HepG2 (cell line): ENCODE measurements around the gene RRBP1. TPM values are rescaled to one million over a fixed set of nuclear protein-coding genes. Genes with fewer than 3 reads are reported as not detected.

Experiments used
- ATF7 ChIP-seq, 2 experiments: fragments of 450-650 bp in 1 of 2; sonication (generic) in 1 of 2; formaldehyde crosslinking in 1 of 2; IDR thresholded peaks; 2 replicates each; pipeline versions ENCODE4 v1.4.0 to v1.6.1; 2016 to 2020; ENCODE audit warnings: antibody characterized with exemption in 1 of 2, mild to moderate bottlenecking in 1 of 2, missing genetic modification reagents in 1 of 2
- CHCHD3 ChIP-seq: sonication (generic); formaldehyde crosslinking; IDR thresholded peaks from 2 replicates; pipeline ENCODE4 v1.8.0; 2022; ENCODE audit warnings: mild to moderate bottlenecking, missing genetic modification reagents, moderate library complexity
- KLF12 ChIP-seq: sonication (generic); formaldehyde crosslinking; IDR thresholded peaks from 2 replicates; pipeline ENCODE4 v1.4.0; 2020; ENCODE audit warnings: missing genetic modification reagents, borderline replicate concordance
- KMT2B ChIP-seq: IDR thresholded peaks from 2 replicates; pipeline ENCODE4 v1.6.1; 2016; ENCODE audit warnings: missing genetic modification reagents, missing compliant biosample characterization
- LCORL ChIP-seq, 2 experiments: fragments of 450-650 bp in 1 of 2; sonication (generic) in 1 of 2; formaldehyde crosslinking in 1 of 2; IDR thresholded peaks; 2 replicates each; pipeline versions ENCODE4 v1.5.0 to v1.6.1; 2017 to 2020; ENCODE audit warnings: antibody characterized with exemption in 1 of 2, missing genetic modification reagents in 1 of 2
- NKX3-1 ChIP-seq: sonication (generic); formaldehyde crosslinking; IDR thresholded peaks from 2 replicates; pipeline ENCODE4 v1.5.0; 2020; ENCODE audit warnings: missing genetic modification reagents
- RFXANK ChIP-seq: IDR thresholded peaks from 2 replicates; pipeline ENCODE4 v1.6.1; 2016
- STAG1 ChIP-seq: sonication (generic); formaldehyde crosslinking; IDR thresholded peaks from 2 replicates; pipeline ENCODE4 v1.4.0; 2020; ENCODE audit warnings: missing genetic modification reagents
- TBP ChIP-seq: sonication (generic); formaldehyde crosslinking; IDR thresholded peaks from 2 replicates; pipeline ENCODE4 v1.5.0; 2020; ENCODE audit warnings: missing genetic modification reagents
- TBX3 ChIP-seq: fragments of 450-650 bp; IDR thresholded peaks from 2 replicates; pipeline ENCODE4 v1.6.1; 2017; ENCODE audit warnings: antibody characterized with exemption, mild to moderate bottlenecking, inconsistent platforms, borderline replicate concordance
- TEAD2 ChIP-seq: sonication (generic); formaldehyde crosslinking; IDR thresholded peaks from 2 replicates; pipeline ENCODE4 v1.9.0; 2021; ENCODE audit warnings: missing genetic modification reagents
- ZBED4 ChIP-seq: sonication (generic); formaldehyde crosslinking; IDR thresholded peaks from 2 replicates; pipeline ENCODE4 v1.4.0; 2020; ENCODE audit warnings: missing genetic modification reagents, borderline replicate concordance
- ZMYM2 ChIP-seq: sonication (generic); formaldehyde crosslinking; IDR thresholded peaks from 2 replicates; pipeline ENCODE4 v1.8.0; 2022; ENCODE audit warnings: mild to moderate bottlenecking, missing genetic modification reagents
- ZNF18 ChIP-seq: sonication (generic); formaldehyde crosslinking; IDR thresholded peaks from 2 replicates; pipeline ENCODE4 v1.8.0; 2022; ENCODE audit warnings: mild to moderate bottlenecking, missing genetic modification reagents; ENCODE audit not compliant: insufficient replicate concordance
- ZNF276 ChIP-seq: sonication (generic); formaldehyde crosslinking; IDR thresholded peaks from 2 replicates; pipeline ENCODE4 v1.4.0; 2020; ENCODE audit warnings: mild to moderate bottlenecking, low read depth, missing genetic modification reagents
- ZNF34 ChIP-seq: sonication (generic); formaldehyde crosslinking; IDR thresholded peaks from 2 replicates; pipeline ENCODE4 v1.4.0; 2020; ENCODE audit warnings: mild to moderate bottlenecking, missing genetic modification reagents, borderline replicate concordance
- ZNF530 ChIP-seq: sonication (generic); formaldehyde crosslinking; IDR thresholded peaks from 2 replicates; pipeline ENCODE4 v1.5.0; 2020; ENCODE audit warnings: low read depth, mild to moderate bottlenecking, missing genetic modification reagents
- ZNF609 ChIP-seq: sonication (generic); formaldehyde crosslinking; IDR thresholded peaks from 2 replicates; pipeline ENCODE4 v1.4.0; 2020; ENCODE audit warnings: mild to moderate bottlenecking, missing genetic modification reagents, borderline replicate concordance
- ZNF761 ChIP-seq: sonication (generic); formaldehyde crosslinking; conservative IDR thresholded peaks from 2 replicates; pipeline ENCODE4 v1.4.0; 2020; ENCODE audit warnings: mild to moderate bottlenecking, missing genetic modification reagents
- polyA plus RNA-seq, 8 experiments: library from polyadenylated mRNA; depleted of rRNA in 3 of 8; stranded (reverse) in 7 of 8; unstranded in 1 of 8; fragments of >200 nt; fragmentation: Illumina TruSeq in 4 of 8; extraction: Trizol in 4 of 8; gene quantifications; 2 replicates each; pipeline versions ENCODE4 v1.2.1 to v1.2.3, GENCODE V29; 2011 to 2016; ENCODE audit warnings: low read depth in 4 of 8, missing spikeins in 1 of 8, mixed read lengths in 1 of 8; ENCODE audit not compliant: insufficient read depth in 1 of 8
- total RNA-seq, 5 experiments: library from RNA; depleted of rRNA; stranded (reverse); fragments of >200 nt; fragmentation: Illumina TruSeq; extraction: Trizol; gene quantifications; 2 replicates each; pipeline ENCODE4 v1.2.3, GENCODE V29; 2016; ENCODE audit warnings: low read depth in 1 of 5

The RRBP1 gene
- total and polyA plus RNA-seq, 2 of the 13 experiments (the other 11 are each of a cell fraction or from before 2014, with no cell fraction given): 150 to 222 TPM

GRCh38 chr20:17611290-17611539 is 70.8 kb downstream of the RRBP1 start (continued):
- no peak for TF ChIP-seq CHCHD3 (CRISPR knock-in tag)
- TF ChIP-seq TBP (CRISPR knock-in tag): no peak
- TF ChIP-seq ZNF276 (CRISPR knock-in tag): no peak; the same call in 1 of the 2 replicates
- TF ChIP-seq ZNF609: 0 out of 2 replicates have a peak, but pooled peaks have one; percentile 11
- no peak for TF ChIP-seq ZBED4
- no peak for TF ChIP-seq ZNF530 (CRISPR knock-in tag)
- no peak for TF ChIP-seq STAG1 (CRISPR knock-in tag)
- TF ChIP-seq ZNF34 (CRISPR knock-in tag): no peak
- no peak for TF ChIP-seq KMT2B (CRISPR knock-in tag)
- TF ChIP-seq LCORL (IDR thresholded peaks at IDR 0.05): no peak
- TF ChIP-seq LCORL (CRISPR knock-in tag; IDR thresholded peaks at IDR 0.05): no peak
- TF ChIP-seq ZMYM2 (CRISPR knock-in tag): no peak
- no peak for TF ChIP-seq KLF12
- TF ChIP-seq TEAD2 (CRISPR knock-in tag): no peak
- no peak for TF ChIP-seq ZNF761
- no peak for TF ChIP-seq TBX3
- no peak for TF ChIP-seq RFXANK (CRISPR knock-in tag)
- no peak for TF ChIP-seq ATF7 (IDR thresholded peaks at IDR 0.05)
- no peak for TF ChIP-seq ATF7 (CRISPR knock-in tag; IDR thresholded peaks at IDR 0.05)
- TF ChIP-seq NKX3-1: no peak
- no peak for TF ChIP-seq ZNF18 (CRISPR knock-in tag)
